Measurements from ENCODE around the gene SPSB3. TPM values are rescaled to one million over a fixed set of nuclear protein-coding genes. Genes with fewer than 3 reads are reported as not detected.

SPSB3 gene
- total RNA-seq, 1 experiment from 2014 or later = 22.2 TPM

- BruUV-seq (replicated peaks) = no TSS peak
- intact Hi-C loops (cut with micrococcal nuclease) = no loop called here
- H3K9me3 Mint-ChIP-seq (ENCODE audit: unreplicated experiment) = no peaks in the 10 kb centered on the region
- peaks cover 9% of the 10 kb centered on the region for H3K4me1 Mint-ChIP-seq (ENCODE audit: insufficient read depth, unreplicated experiment)
- H3K27ac Mint-ChIP-seq (ENCODE audit: low read depth, unreplicated experiment) = no peak overlapping the region
- peaks cover 30% of the 10 kb centered on the region for H3K36me3 Mint-ChIP-seq (ENCODE audit: insufficient read depth, unreplicated experiment)
- POLR2A ChIA-PET = interaction anchor here (0.6 kb wide), 1 partner anchor 75 kb away, joined by 3 read pairs; no protein-coding TSS in a partner anchor
- H3K4me3 Mint-ChIP-seq (ENCODE audit: unreplicated experiment) = no peak overlapping the region
- no peaks in the 10 kb centered on the region for H3K27me3 Mint-ChIP-seq (ENCODE audit: insufficient read depth, unreplicated experiment)
- no peak for TF ChIP-seq CTCF (IDR thresholded peaks at IDR 0.05; ENCODE audit: unreplicated experiment)
- no peak for DNase-seq (ENCODE audit: unreplicated experiment)
- CTCF ChIA-PET = interaction anchor here (0.6 kb wide), 1 partner anchor 436 kb away, joined by 3 read pairs; no protein-coding TSS in a partner anchor
Observed at GRCh38 chr16:1785846-1786170, 3.4 kb upstream of the SPSB3 start.

- Mint-ChIP-seq H3K4me3 (ENCODE audit: unreplicated experiment) (peak overlapping the region; percentile 64), H3K27me3 (ENCODE audit: insufficient read depth, unreplicated experiment) (no peaks in the 10 kb centered on the region), H3K27ac (ENCODE audit: low read depth, unreplicated experiment) (no peak overlapping the region), H3K9me3 (ENCODE audit: unreplicated experiment) (no peaks in the 10 kb centered on the region), H3K36me3 (ENCODE audit: insufficient read depth, unreplicated experiment) (peaks cover 33% of the 10 kb centered on the region), H3K4me1 (ENCODE audit: insufficient read depth, unreplicated experiment) (peaks cover 9% of the 10 kb centered on the region)
- no TSS peak for BruUV-seq (replicated peaks)
- POLR2A ChIA-PET = interaction anchor here (0.6 kb wide), 1 partner anchor 117 kb away, joined by 3 read pairs; no protein-coding TSS in a partner anchor
- no peak for DNase-seq (ENCODE audit: unreplicated experiment)
- no peak for TF ChIP-seq CTCF (IDR thresholded peaks at IDR 0.05; ENCODE audit: unreplicated experiment)
- intact Hi-C loops (cut with micrococcal nuclease) = no loop called here
- CTCF ChIA-PET = interaction anchor here (1.0 kb wide), 1 partner anchor 99 kb away, joined by 3 read pairs; no protein-coding TSS in a partner anchor
Observed at GRCh38 chr16:1784977-1785845, 2.8 kb upstream of the SPSB3 start.

GRCh38 chr16:1781758-1782407, 488 bp downstream of the SPSB3 start:
- no peaks in the 10 kb centered on the region for H3K27me3 Mint-ChIP-seq (ENCODE audit: insufficient read depth, unreplicated experiment)
- no peak for TF ChIP-seq CTCF (IDR thresholded peaks at IDR 0.05; ENCODE audit: unreplicated experiment)
- no peaks in the 10 kb centered on the region for H3K9me3 Mint-ChIP-seq (ENCODE audit: unreplicated experiment)
- ChIA-PET POLR2A (interaction anchor here (0.6 to 6.1 kb wide), 40 partner anchors 10 to 1812 kb away, joined by 3 to 137 read pairs (median 6); partner anchors contain the start of genes CRAMP1, EME2, FAHD1 and HAGH), CTCF (interaction anchor here (0.6 kb wide), 1 partner anchor 463 kb away, joined by 4 read pairs; no protein-coding TSS in a partner anchor)
- intact Hi-C loops (cut with micrococcal nuclease) = no loop called here
- H3K4me3 Mint-ChIP-seq (ENCODE audit: unreplicated experiment) = peak overlapping the region; percentile 88
- peaks cover 58% of the 10 kb centered on the region for H3K36me3 Mint-ChIP-seq (ENCODE audit: insufficient read depth, unreplicated experiment)
- no TSS peak for BruUV-seq (replicated peaks)
- peaks cover 9% of the 10 kb centered on the region for H3K4me1 Mint-ChIP-seq (ENCODE audit: insufficient read depth, unreplicated experiment)
- DNase-seq (ENCODE audit: unreplicated experiment) = no peak
- H3K27ac Mint-ChIP-seq (ENCODE audit: low read depth, unreplicated experiment) = peak overlapping the region; percentile 78

GRCh38 chr16:1781254-1781653, 1.1 kb downstream of the SPSB3 start:
- TF ChIP-seq CTCF (IDR thresholded peaks at IDR 0.05; ENCODE audit: unreplicated experiment) = no peak
- Mint-ChIP-seq H3K27ac (ENCODE audit: low read depth, unreplicated experiment) (peak overlapping the region; percentile 78), H3K9me3 (ENCODE audit: unreplicated experiment) (no peaks in the 10 kb centered on the region), H3K36me3 (ENCODE audit: insufficient read depth, unreplicated experiment) (peaks cover 64% of the 10 kb centered on the region), H3K27me3 (ENCODE audit: insufficient read depth, unreplicated experiment) (no peaks in the 10 kb centered on the region), H3K4me1 (ENCODE audit: insufficient read depth, unreplicated experiment) (peaks cover 9% of the 10 kb centered on the region), H3K4me3 (ENCODE audit: unreplicated experiment) (peak overlapping the region; percentile 88)
- ChIA-PET POLR2A (interaction anchor here (0.6 to 6.1 kb wide), 16 partner anchors 10 to 1020 kb away, joined by 3 to 137 read pairs (median 8); partner anchors contain the start of genes CRAMP1, EME2, FAHD1 and HAGH), CTCF (no interaction called here)
- no TSS peak for BruUV-seq (replicated peaks)
- no peak for DNase-seq (ENCODE audit: unreplicated experiment)
- intact Hi-C loops (cut with micrococcal nuclease) = no loop called here
